ENCODE results near the gene SPATA31E1.

- TF ChIP-seq, protein P1, sequence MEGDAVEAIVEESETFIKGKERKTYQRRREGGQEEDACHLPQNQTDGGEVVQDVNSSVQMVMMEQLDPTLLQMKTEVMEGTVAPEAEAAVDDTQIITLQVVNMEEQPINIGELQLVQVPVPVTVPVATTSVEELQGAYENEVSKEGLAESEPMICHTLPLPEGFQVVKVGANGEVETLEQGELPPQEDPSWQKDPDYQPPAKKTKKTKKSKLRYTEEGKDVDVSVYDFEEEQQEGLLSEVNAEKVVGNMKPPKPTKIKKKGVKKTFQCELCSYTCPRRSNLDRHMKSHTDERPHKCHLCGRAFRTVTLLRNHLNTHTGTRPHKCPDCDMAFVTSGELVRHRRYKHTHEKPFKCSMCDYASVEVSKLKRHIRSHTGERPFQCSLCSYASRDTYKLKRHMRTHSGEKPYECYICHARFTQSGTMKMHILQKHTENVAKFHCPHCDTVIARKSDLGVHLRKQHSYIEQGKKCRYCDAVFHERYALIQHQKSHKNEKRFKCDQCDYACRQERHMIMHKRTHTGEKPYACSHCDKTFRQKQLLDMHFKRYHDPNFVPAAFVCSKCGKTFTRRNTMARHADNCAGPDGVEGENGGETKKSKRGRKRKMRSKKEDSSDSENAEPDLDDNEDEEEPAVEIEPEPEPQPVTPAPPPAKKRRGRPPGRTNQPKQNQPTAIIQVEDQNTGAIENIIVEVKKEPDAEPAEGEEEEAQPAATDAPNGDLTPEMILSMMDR (conservative IDR thresholded peaks at IDR 0.05 in 1 of 2, IDR thresholded peaks at IDR 0.05 in 1 of 2; ENCODE audit: low read depth in 1 of 2, low read length in 2 of 2): no peak
- TF ChIP-seq EZH2 (IDR thresholded peaks at IDR 0.05; ENCODE audit: low read length, missing control alignments): no peak
Observed at GRCh38 chr9:87880116-87880515, 2.6 kb upstream of the SPATA31E1 start.

All from fibroblast of lung (primary cell).